Neuronal stem cell (in vitro differentiated cells): ENCODE measurements around the gene DUS1L.
A peak's percentile ranks its signal among the peaks of the same experiment; 100 is the strongest.

ENCODE experiments used
- DNase-seq: peaks from one replicate; pipeline ENCODE4 v3.0.0-alpha.2; 2013; ENCODE audit warnings: low spot score
- H2AFZ ChIP-seq: one replicate; pipeline ENCODE4 v1.6.1; 2013; ENCODE audit warnings: mild to moderate bottlenecking, low read length, inconsistent platforms
- H2AK5ac ChIP-seq: 2 replicates; pipeline ENCODE4 v1.6.1; 2013; ENCODE audit warnings: low read depth, mild to moderate bottlenecking, inconsistent platforms, low read length, moderate library complexity, mixed read lengths
- H2BK120ac ChIP-seq: 2 replicates; pipeline ENCODE4 v1.6.1; 2013; ENCODE audit warnings: low read depth, mild to moderate bottlenecking, inconsistent platforms, low read length, moderate library complexity, mixed read lengths
- H2BK12ac ChIP-seq: one replicate; pipeline ENCODE4 v1.6.1; 2013; ENCODE audit warnings: low read length, inconsistent platforms
- H2BK15ac ChIP-seq: 2 replicates; pipeline ENCODE4 v1.6.1; 2013; ENCODE audit warnings: mild to moderate bottlenecking, low read length, inconsistent platforms, mixed read lengths
- H2BK5ac ChIP-seq: one replicate; pipeline ENCODE4 v1.6.1; 2013; ENCODE audit warnings: inconsistent platforms, mild to moderate bottlenecking, low read length, moderate library complexity
- H3K14ac ChIP-seq: one replicate; pipeline ENCODE4 v1.6.1; 2013; ENCODE audit warnings: low read length, inconsistent platforms
- H3K18ac ChIP-seq: 2 replicates; pipeline ENCODE4 v1.6.1; 2013; ENCODE audit warnings: low read length, inconsistent platforms
- H3K23ac ChIP-seq: 2 replicates; pipeline ENCODE4 v1.6.1; 2013; ENCODE audit warnings: low read depth, mild to moderate bottlenecking, mixed read lengths, low read length, inconsistent platforms; ENCODE audit not compliant: poor library complexity
- H3K27ac ChIP-seq: replicated peaks from 3 replicates; pipeline ENCODE4 v1.5.1; 2013; ENCODE audit warnings: low read length, inconsistent platforms
- H3K27me3 ChIP-seq, 3 experiments: 2 replicates each; pipeline ENCODE4 v1.6.1; 2013; ENCODE audit warnings: low read length in 3 of 3, mild to moderate bottlenecking in 2 of 3, inconsistent platforms in 1 of 3, low read depth in 1 of 3, mixed read lengths in 1 of 3, moderate library complexity in 1 of 3; ENCODE audit not compliant: control insufficient read depth in 3 of 3, insufficient read depth in 3 of 3
- H3K36me3 ChIP-seq, 2 donors: replicated peaks in 1 of 2; 2 replicates each; pipeline ENCODE4 v1.6.1; 2013; ENCODE audit warnings: low read length in 2 of 2; ENCODE audit not compliant: control insufficient read depth in 2 of 2, insufficient read depth in 2 of 2
- H3K4ac ChIP-seq: 2 replicates; pipeline ENCODE4 v1.6.1; 2013; ENCODE audit warnings: inconsistent platforms, mild to moderate bottlenecking, low read length, moderate library complexity
- H3K4me1 ChIP-seq, 2 donors: 1 replicate in 1 of 2; 2 replicates in 1 of 2; pipeline ENCODE4 v1.6.1; 2013; ENCODE audit warnings: low read length in 2 of 2, low read depth in 1 of 2; ENCODE audit not compliant: control insufficient read depth in 2 of 2, insufficient read depth in 1 of 2
- H3K4me2 ChIP-seq: one replicate; pipeline ENCODE4 v1.6.1; 2013; ENCODE audit warnings: mild to moderate bottlenecking, low read length, inconsistent platforms; ENCODE audit not compliant: insufficient read depth, poor library complexity, severe bottlenecking
- H3K4me3 ChIP-seq, 2 donors: 2 replicates each; pipeline ENCODE4 v1.5.1; 2013; ENCODE audit warnings: low read length in 2 of 2, mild to moderate bottlenecking in 2 of 2, inconsistent platforms in 1 of 2, moderate library complexity in 1 of 2
- H3K79me1 ChIP-seq: one replicate; pipeline ENCODE4 v1.6.1; 2013; ENCODE audit warnings: low read depth, mild to moderate bottlenecking, inconsistent platforms, low read length, moderate library complexity
- H3K9ac ChIP-seq: one replicate; pipeline ENCODE4 v1.6.1; 2013; ENCODE audit warnings: mild to moderate bottlenecking, low read depth, low read length, inconsistent platforms; ENCODE audit not compliant: poor library complexity
- H3K9me3 ChIP-seq, 2 donors: replicated peaks in 1 of 2; 2 replicates each; pipeline versions ENCODE3 to v1.6.1; 2013; ENCODE audit warnings: low read length in 2 of 2, mild to moderate bottlenecking in 2 of 2, inconsistent platforms in 1 of 2, low read depth in 1 of 2, mixed read lengths in 1 of 2, moderate library complexity in 1 of 2; ENCODE audit not compliant: control insufficient read depth in 2 of 2, insufficient read depth in 1 of 2
- H4K8ac ChIP-seq: one replicate; pipeline ENCODE4 v1.6.1; 2013; ENCODE audit warnings: low read depth, mild to moderate bottlenecking, inconsistent platforms, low read length, moderate library complexity
- H4K91ac ChIP-seq: one replicate; pipeline ENCODE4 v1.6.1; 2013; ENCODE audit warnings: low read length, low read depth, mild to moderate bottlenecking, inconsistent platforms; ENCODE audit not compliant: poor library complexity
- WGBS, 2 donors: extraction: QIAGEN DNeasy Blood & Tissue Kit; methylation state at CpG; one replicate each; pipeline ENCODE4 v1.1.7; 2013; ENCODE audit warnings: missing lambda C conversion rate in 2 of 2, mixed read lengths in 1 of 2; ENCODE audit not compliant: insufficient read length in 2 of 2, insufficient replicate concordance in 1 of 2; ENCODE audit errors: extremely low coverage in 2 of 2; 5-methylcytosine and 5-hydroxymethylcytosine counted together

Gene DUS1L

DNA sequence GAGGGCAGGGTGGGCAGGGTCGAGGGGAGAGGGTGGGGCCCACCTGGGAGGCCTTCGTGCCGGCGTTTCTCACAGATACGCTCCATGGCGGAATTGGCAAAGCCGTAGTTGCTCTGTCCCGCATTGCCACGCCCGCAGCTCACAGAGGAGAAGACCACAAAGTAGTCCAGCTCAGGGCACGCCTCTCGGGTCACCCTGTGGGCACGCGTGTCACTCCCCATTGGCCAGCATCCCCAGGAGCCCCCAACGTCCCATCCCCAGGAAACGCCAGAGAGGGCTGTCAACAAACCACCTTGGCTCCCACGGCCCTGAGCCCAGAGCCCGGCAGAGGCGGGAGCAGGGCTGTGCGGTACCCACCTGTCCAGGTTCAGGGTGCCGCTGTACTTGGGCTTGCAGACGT is 16.4 kb upstream of the DUS1L start:
- no peak overlapping the region for H3K4ac ChIP-seq
- peaks cover 0 to 3% of the 10 kb centered on the region in 2 donors for H3K4me1 ChIP-seq
- no peak for DNase-seq
- no peak overlapping the region for H2BK120ac ChIP-seq
- no peak overlapping the region for H2BK12ac ChIP-seq
- no peaks in the 10 kb centered on the region for H3K27me3 ChIP-seq
- no peak overlapping the region for H3K14ac ChIP-seq
- no peak overlapping the region for H3K4me2 ChIP-seq
- no peak overlapping the region for H2AFZ ChIP-seq
- H3K18ac ChIP-seq = no peak overlapping the region
- no peak overlapping the region for H2AK5ac ChIP-seq
- H4K8ac ChIP-seq = no peak overlapping the region
- no peak overlapping the region for H3K27ac ChIP-seq
- H3K9me3 ChIP-seq = peaks cover 0 to 1% of the 10 kb centered on the region in 2 donors
- no peak overlapping the region for H2BK15ac ChIP-seq
- peaks cover 78 to 93% of the 10 kb centered on the region in 2 donors for H3K36me3 ChIP-seq
- H3K79me1 ChIP-seq = peaks cover 44% of the 10 kb centered on the region
- no peak overlapping the region for H3K23ac ChIP-seq
- no peak overlapping the region for H3K4me3 ChIP-seq
- no peak overlapping the region for H4K91ac ChIP-seq
- WGBS, 2 donors = no CpG with 5 or more reads among the region's 22 CpGs
- no peak overlapping the region for H3K9ac ChIP-seq
- H2BK5ac ChIP-seq = peak overlapping the region; percentile 78

GRCh38 chr17:82081546-82081945 is 15.9 kb upstream of the DUS1L start:
- peaks cover 41% of the 10 kb centered on the region for H3K79me1 ChIP-seq
- no peak overlapping the region for H3K4me2 ChIP-seq
- no peaks in the 10 kb centered on the region for H3K27me3 ChIP-seq
- H3K4me3 ChIP-seq = no peak overlapping the region
- H3K9me3 ChIP-seq = peaks cover 0 to 1% of the 10 kb centered on the region in 2 donors
- no peak overlapping the region for H3K4ac ChIP-seq
- no peak overlapping the region for H2AFZ ChIP-seq
- H2BK5ac ChIP-seq = no peak overlapping the region
- H2AK5ac ChIP-seq = no peak overlapping the region
- no peak overlapping the region for H3K18ac ChIP-seq
- no CpG with 5 or more reads among the region's 20 CpGs for WGBS, 2 donors
- H2BK120ac ChIP-seq = no peak overlapping the region
- no peak overlapping the region for H3K27ac ChIP-seq
- no peak overlapping the region for H3K14ac ChIP-seq
- peaks cover 0 to 3% of the 10 kb centered on the region in 2 donors for H3K4me1 ChIP-seq
- no peak for DNase-seq
- H3K23ac ChIP-seq = peak overlapping the region; percentile 43
- H4K8ac ChIP-seq = no peak overlapping the region
- no peak overlapping the region for H2BK12ac ChIP-seq
- H3K36me3 ChIP-seq = peaks cover 74 to 89% of the 10 kb centered on the region in 2 donors
- H4K91ac ChIP-seq = no peak overlapping the region
- H2BK15ac ChIP-seq = no peak overlapping the region
- peak overlapping the region; percentile 60 for H3K9ac ChIP-seq

DNA sequence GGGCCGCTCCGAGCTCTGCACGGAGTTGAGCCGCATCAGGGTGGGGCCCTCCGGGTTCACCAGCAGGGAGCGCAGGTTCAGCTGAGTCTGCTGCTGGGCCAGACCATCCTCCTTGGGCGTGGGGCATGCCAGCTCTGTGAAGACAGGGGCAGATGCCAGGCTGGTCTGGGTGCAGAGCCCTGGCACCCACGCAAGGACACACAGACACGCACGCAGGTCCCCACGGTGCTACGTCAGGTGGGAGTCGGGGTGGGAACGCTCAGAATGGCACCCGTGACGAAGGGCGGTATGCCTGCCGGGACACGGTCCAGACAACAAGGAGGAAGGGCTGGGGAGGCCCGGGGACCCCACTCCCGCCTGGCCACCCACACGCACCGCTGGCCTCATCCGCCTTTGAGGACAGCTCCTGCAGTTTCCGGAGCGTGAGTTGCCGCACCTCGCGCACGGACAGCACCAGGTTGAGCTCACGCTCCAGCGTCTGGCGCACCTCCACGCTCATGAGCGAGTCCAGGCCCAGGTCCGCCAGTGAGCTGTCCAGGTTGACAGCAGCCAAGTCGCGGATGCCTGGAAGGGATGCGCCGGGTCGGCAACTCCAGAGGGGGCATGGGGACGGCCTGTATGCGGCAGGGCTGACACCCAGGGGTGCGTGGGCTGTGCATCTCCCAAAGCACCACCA is 15.3 kb upstream of the DUS1L start:
- no peaks in the 10 kb centered on the region for H3K27me3 ChIP-seq
- no peak overlapping the region for H3K18ac ChIP-seq
- no CpG with 5 or more reads among the region's 44 CpGs for WGBS, 2 donors
- no peak overlapping the region for H3K4me3 ChIP-seq
- H2BK15ac ChIP-seq = no peak overlapping the region
- no peak overlapping the region for H3K4me2 ChIP-seq
- H4K91ac ChIP-seq = no peak overlapping the region
- peaks cover 0 to 3% of the 10 kb centered on the region in 2 donors for H3K4me1 ChIP-seq
- H3K79me1 ChIP-seq = peaks cover 35% of the 10 kb centered on the region
- H3K36me3 ChIP-seq = peaks cover 68 to 83% of the 10 kb centered on the region in 2 donors
- peak overlapping the region; percentile 22 for H2BK5ac ChIP-seq
- no peak overlapping the region for H2AK5ac ChIP-seq
- no peak overlapping the region for H4K8ac ChIP-seq
- H3K23ac ChIP-seq = peak overlapping the region; percentile 43
- H2BK12ac ChIP-seq = peak overlapping the region; percentile 6
- peak overlapping the region; percentile 21 for H3K14ac ChIP-seq
- H2AFZ ChIP-seq = no peak overlapping the region
- H3K9me3 ChIP-seq = peaks cover 0 to 1% of the 10 kb centered on the region in 2 donors
- H2BK120ac ChIP-seq = no peak overlapping the region
- H3K4ac ChIP-seq = no peak overlapping the region
- H3K9ac ChIP-seq = peak overlapping the region; percentile 50
- H3K27ac ChIP-seq = no peak overlapping the region
- DNase-seq = no peak

DNA sequence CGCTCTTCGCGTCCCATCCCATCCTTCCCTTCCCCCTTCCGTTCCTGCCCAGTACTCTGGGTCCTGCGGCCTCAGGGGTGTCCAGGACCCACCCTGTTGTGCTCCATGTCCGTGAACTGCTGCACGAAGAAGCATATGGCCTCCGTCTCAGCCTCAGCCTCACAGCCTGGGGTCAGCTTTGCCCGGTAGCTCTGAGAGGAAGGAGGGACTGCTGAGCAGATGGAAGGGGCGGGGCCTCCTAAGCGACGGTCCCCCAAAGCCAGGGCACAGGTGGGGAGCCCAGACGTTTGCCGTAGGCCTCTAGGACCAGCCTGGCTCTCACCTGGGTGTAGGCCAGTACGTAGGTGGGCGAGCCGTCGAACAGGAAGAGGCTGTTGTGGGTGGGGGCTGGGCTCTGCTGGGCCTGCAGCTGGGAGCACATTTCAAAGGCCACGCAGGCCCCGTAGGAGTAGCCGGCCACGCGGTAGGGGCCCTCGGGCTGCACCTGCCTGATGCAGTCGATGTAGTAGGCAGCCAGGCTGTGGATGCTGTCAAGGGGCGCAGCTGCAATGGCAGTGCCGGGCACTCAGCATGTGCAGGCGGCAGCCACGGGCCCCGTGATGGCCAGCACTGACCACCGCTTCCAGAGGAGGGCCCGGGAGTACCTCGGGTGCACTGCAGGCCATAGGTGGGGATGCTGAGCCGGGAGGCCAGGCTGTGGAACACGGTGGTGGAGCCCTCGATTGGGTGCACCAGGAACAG is 14.6 kb upstream of the DUS1L start:
- Histone ChIP-seq H3K4ac (no peak overlapping the region), H4K91ac (no peak overlapping the region), H3K27me3 (no peaks in the 10 kb centered on the region), H3K27ac (no peak overlapping the region), H2BK12ac (no peak overlapping the region), H3K14ac (no peak overlapping the region), H3K9me3 (peaks cover 0 to 1% of the 10 kb centered on the region in 2 donors), H3K4me2 (no peak overlapping the region), H3K36me3 (peaks cover 61 to 76% of the 10 kb centered on the region in 2 donors), H3K79me1 (peaks cover 33% of the 10 kb centered on the region), H2AFZ (no peak overlapping the region), H3K9ac (peak overlapping the region; percentile 50), H2AK5ac (no peak overlapping the region), H3K23ac (peak overlapping the region; percentile 34), H2BK120ac (no peak overlapping the region), H2BK15ac (no peak overlapping the region), H3K4me3 (no peak overlapping the region), H2BK5ac (peak overlapping the region; percentile 22), H4K8ac (no peak overlapping the region), H3K4me1 (peaks cover 0 to 3% of the 10 kb centered on the region in 2 donors), H3K18ac (peak overlapping the region; percentile 11)
- WGBS, 2 donors = no CpG with 5 or more reads among the region's 36 CpGs
- no peak for DNase-seq
